HL-60 (cell line): ENCODE data around the gene STXBP4.

Experiments
- CTCF ChIP-seq: IDR thresholded peaks from one replicate; pipeline ENCODE4 v1.5.1; 2011; ENCODE audit warnings: low read length, control low read depth, inconsistent platforms; ENCODE audit not compliant: insufficient read depth
- GABPA ChIP-seq: IDR thresholded peaks from 2 replicates; pipeline ENCODE4 v1.6.1; 2012; ENCODE audit warnings: low read depth
- POLR2AphosphoS5 ChIP-seq: IDR thresholded peaks from 2 replicates; pipeline ENCODE4 v1.6.1; 2012; ENCODE audit warnings: low read depth
- REST ChIP-seq: IDR thresholded peaks from 2 replicates; pipeline ENCODE4 v1.6.1; 2012; ENCODE audit warnings: low read depth; ENCODE audit not compliant: insufficient replicate concordance
- SPI1 ChIP-seq: IDR thresholded peaks from 2 replicates; pipeline ENCODE4 v1.6.1; 2012; ENCODE audit warnings: low read depth, mild to moderate bottlenecking, borderline replicate concordance

GRCh38 chr17:54948380-54948779, 20.2 kb upstream of the STXBP4 start:
- TF ChIP-seq CTCF (no peak), GABPA (no peak), POLR2AphosphoS5 (no peak), REST (no peak), SPI1 (no peak)
